Endothelial cell of umbilical vein (primary cell): ENCODE data around the gene MS4A4A. TPM values are rescaled to one million over a fixed set of nuclear protein-coding genes. Genes with fewer than 3 reads are reported as not detected.

Experiments
- Bru-seq: library from RNA; stranded (reverse); fragments of 400-500 nt; gene quantifications from one replicate; lab custom pipeline; 2021; lab: Mats Ljungman, UMichigan
- BruChase-seq, 2 experiments: library from RNA; stranded (reverse); fragments of 400-500 nt; gene quantifications; one replicate each; lab custom pipeline; 2021; lab: Mats Ljungman, UMichigan
- BruUV-seq: library from RNA; stranded (reverse); fragments of 400-500 nt; replicated peaks from 2 replicates; lab custom pipeline; 2021; lab: Mats Ljungman, UMichigan
- CTCF ChIA-PET: fragments of 300-600, 350-600 bp; sonication (Branson Sonifier 250); formaldehyde crosslinking; loops from one replicate; lab custom pipeline; 2021; ENCODE audit warnings: antibody characterized with exemption, inconsistent platforms; lab: Charles Lee
- POLR2A ChIA-PET: fragments of 300-600, 350-600 bp; sonication (Branson Sonifier 250); formaldehyde crosslinking; loops from one replicate; lab custom pipeline; 2021; ENCODE audit warnings: antibody characterized with exemption, inconsistent platforms; lab: Charles Lee
- DNase-seq: peaks from one replicate; pipeline ENCODE4 v3.0.0-alpha.2; 2011; ENCODE audit warnings: low read depth, low spot score
- FAIRE-seq: peaks from 2 replicates; lab custom pipeline; 2011; peaks lifted over from hg19 to GRCh38; lab: Jason Lieb, UNC
- H2AFZ ChIP-seq: 2 replicates; pipeline ENCODE4 v1.6.0; 2012; ENCODE audit warnings: low read depth, low read length, control low read depth, inconsistent platforms
- H3K27ac ChIP-seq: 2 replicates; pipeline ENCODE4 v1.5.1; 2011; ENCODE audit warnings: low read depth, mild to moderate bottlenecking, control low read depth, low read length, moderate library complexity; ENCODE audit not compliant: insufficient read depth
- H3K27me3 ChIP-seq, 2 experiments: 2 replicates each; pipeline versions ENCODE4 v1.6.0 to v1.6.1; 2011; ENCODE audit warnings: low read length in 2 of 2, mixed read lengths in 1 of 2; ENCODE audit not compliant: control insufficient read depth in 2 of 2, insufficient read depth in 2 of 2
- H3K36me3 ChIP-seq, 2 experiments: 2 replicates in 1 of 2; 3 replicates in 1 of 2; pipeline ENCODE4 v1.5.1; 2011; ENCODE audit warnings: low read length in 2 of 2, mild to moderate bottlenecking in 1 of 2, moderate library complexity in 1 of 2; ENCODE audit not compliant: control insufficient read depth in 2 of 2, insufficient read depth in 2 of 2; ENCODE audit errors: extremely low read depth in 1 of 2
- H3K4me1 ChIP-seq: 3 replicates; pipeline ENCODE4 v1.5.1; 2011; ENCODE audit warnings: mild to moderate bottlenecking, low read length; ENCODE audit not compliant: control insufficient read depth, insufficient read depth; ENCODE audit errors: extremely low read depth
- H3K4me2 ChIP-seq: 2 replicates; pipeline ENCODE4 v1.6.1; 2011; ENCODE audit warnings: low read length, control low read depth, mixed read lengths; ENCODE audit not compliant: insufficient read depth
- H3K4me3 ChIP-seq, 3 experiments: fragments of 200-600 bp in 1 of 3; sonication (generic), shearing (Covaris generic) in 1 of 3; replicated peaks in 1 of 3; 2 replicates each; pipeline ENCODE4 v1.5.1; 2011 to 2016; ENCODE audit warnings: control low read depth in 3 of 3, low read length in 3 of 3, mild to moderate bottlenecking in 2 of 3, inconsistent platforms in 1 of 3, low read depth in 1 of 3, moderate library complexity in 1 of 3; ENCODE audit not compliant: insufficient read depth in 1 of 3
- H3K79me2 ChIP-seq: 2 replicates; pipeline ENCODE4 v1.6.0; 2012; ENCODE audit warnings: low read length, inconsistent platforms; ENCODE audit not compliant: control insufficient read depth, insufficient read depth
- H3K9ac ChIP-seq: replicated peaks from 2 replicates; pipeline ENCODE3; 2011; ENCODE audit warnings: low read length, control low read depth; ENCODE audit not compliant: insufficient read depth; ENCODE audit errors: extremely low read depth
- H3K9me1 ChIP-seq: replicated peaks from 3 replicates; pipeline ENCODE4 v1.6.0; 2011; ENCODE audit warnings: mild to moderate bottlenecking, low read length; ENCODE audit not compliant: control insufficient read depth, insufficient read depth; ENCODE audit errors: extremely low read depth
- H3K9me3 ChIP-seq: replicated peaks from 2 replicates; pipeline ENCODE4 v1.5.1; 2012; ENCODE audit warnings: low read length, inconsistent platforms; ENCODE audit not compliant: control insufficient read depth, insufficient read depth
- H4K20me1 ChIP-seq: replicated peaks from 2 replicates; pipeline ENCODE3; 2011; ENCODE audit warnings: mild to moderate bottlenecking, low read length; ENCODE audit not compliant: control insufficient read depth, insufficient read depth; ENCODE audit errors: extremely low read depth
- EZH2 ChIP-seq: IDR thresholded peaks from 2 replicates; pipeline ENCODE4 v1.6.1; 2012; ENCODE audit warnings: borderline replicate concordance, low read depth, mild to moderate bottlenecking, moderate library complexity, low read length, inconsistent platforms; ENCODE audit not compliant: severe bottlenecking
- FOS ChIP-seq: IDR thresholded peaks from 2 replicates; pipeline ENCODE4 v1.6.1; 2011; ENCODE audit warnings: mild to moderate bottlenecking, low read length, moderate library complexity, borderline replicate concordance; ENCODE audit not compliant: insufficient read depth
- GATA2 ChIP-seq: IDR thresholded peaks from 2 replicates; pipeline ENCODE4 v1.7.0; 2011; ENCODE audit warnings: low read depth, mild to moderate bottlenecking, moderate library complexity, mixed read lengths, low read length; ENCODE audit not compliant: insufficient read length, insufficient read depth
- JUN ChIP-seq: IDR thresholded peaks from 2 replicates; pipeline ENCODE4 v1.6.1; 2011; ENCODE audit warnings: borderline replicate concordance, low read depth; ENCODE audit not compliant: insufficient read length, insufficient read depth
- MAX ChIP-seq: IDR thresholded peaks from 2 replicates; pipeline ENCODE4 v1.6.1; 2011; ENCODE audit not compliant: insufficient read depth, insufficient read length
- MYC ChIP-seq: IDR thresholded peaks from one replicate; pipeline ENCODE4 v1.6.1; 2011; ENCODE audit warnings: mild to moderate bottlenecking, low read depth, low read length
- POLR2A ChIP-seq: IDR thresholded peaks from 2 replicates; pipeline ENCODE4 v1.6.1; 2012; ENCODE audit warnings: low read depth, mild to moderate bottlenecking, control low read depth, low read length
- POLR2AphosphoS5 ChIP-seq: IDR thresholded peaks from 2 replicates; pipeline ENCODE4 v1.6.1; 2012; ENCODE audit warnings: low read depth, mild to moderate bottlenecking, control low read depth, low read length, moderate library complexity; ENCODE audit not compliant: insufficient read depth
- dilution Hi-C: fragments of 300-500 bp; cut with MboI; formaldehyde crosslinking; loops from one replicate; pipeline ENCODE4 v1.15.0; 2019; ENCODE audit warnings: low sequenced_read_pairs; ENCODE audit not compliant: extremely low pct_ligation_motif_present
- intact Hi-C: fragments of 100-400 bp; cut with micrococcal nuclease; formaldehyde crosslinking; loops from one replicate; pipeline ENCODE4 v1.10.0; 2022
- long read RNA-seq: library from polyadenylated mRNA; stranded (forward); transcript quantifications from one replicate; pipeline ENCODE4 v2.0.0, GENCODE V29; 2021
- polyA minus RNA-seq, 3 experiments: library from RNA; depleted of rRNA, polyadenylated mRNA; stranded (reverse); fragments of >200 nt; gene quantifications; 1 replicate in 1 of 3; 2 replicates in 2 of 3; pipeline ENCODE4 v1.2.3, GENCODE V29; 2011
- polyA plus RNA-seq, 4 experiments: library from polyadenylated mRNA; depleted of rRNA in 3 of 4; stranded (reverse) in 3 of 4; unstranded in 1 of 4; fragments of >200 nt; gene quantifications; 2 replicates each; pipeline versions ENCODE4 v1.2.1 to v1.2.3, GENCODE V29; 2011 to 2012; ENCODE audit warnings: missing spikeins in 1 of 4
- total RNA-seq: library from RNA; stranded (reverse); gene quantifications from 2 replicates; pipeline ENCODE4 v1.2.3, GENCODE V29; 2021
- TF ChIP-seq, protein P1 (sequence below), 2 donors: IDR thresholded peaks; 1 replicate in 1 of 2; 2 replicates in 1 of 2; pipeline ENCODE4 v1.5.1; 2011; ENCODE audit warnings: low read length in 2 of 2, mild to moderate bottlenecking in 2 of 2, moderate library complexity in 2 of 2, control low read depth in 1 of 2, inconsistent platforms in 1 of 2, low read depth in 1 of 2; ENCODE audit not compliant: insufficient read depth in 1 of 2; ENCODE audit errors: extremely low read depth in 1 of 2

The MS4A4A gene
- total RNA-seq (not detected in 2 replicates), polyA plus RNA-seq (0.13 and 0.19 TPM in 2 replicates), polyA minus RNA-seq (1.8 and 2.4 TPM in 2 replicates), Bru-seq, nascent RNA (percentile 8 among the genes with signal in this experiment), BruChase-seq, experiment 1, labeled RNA remaining after a 6-hour chase (not detected), BruChase-seq, experiment 2, labeled RNA remaining after a 2-hour chase (percentile 7 among the genes with signal in this experiment)
- 0.13 and 0.16 TPM in 2 replicates for polyA plus RNA-seq (2011; cell fraction: cytosol; rRNA removed)
- 0.37 TPM in 1 of 2 replicates, not detected in the other for polyA plus RNA-seq (2011; cell fraction: nucleus; rRNA removed)
- 0.20 TPM in 1 of 2 replicates, not detected in the other for polyA plus RNA-seq (2012)
- not detected for polyA minus RNA-seq (2011; cell fraction: cytosol; rRNA and poly(A)+ RNA removed)
- polyA minus RNA-seq (2011; cell fraction: nucleus; rRNA and poly(A)+ RNA removed): 0.53 TPM in 1 of 2 replicates, not detected in the other
- long read RNA-seq: 0 reads

DNA sequence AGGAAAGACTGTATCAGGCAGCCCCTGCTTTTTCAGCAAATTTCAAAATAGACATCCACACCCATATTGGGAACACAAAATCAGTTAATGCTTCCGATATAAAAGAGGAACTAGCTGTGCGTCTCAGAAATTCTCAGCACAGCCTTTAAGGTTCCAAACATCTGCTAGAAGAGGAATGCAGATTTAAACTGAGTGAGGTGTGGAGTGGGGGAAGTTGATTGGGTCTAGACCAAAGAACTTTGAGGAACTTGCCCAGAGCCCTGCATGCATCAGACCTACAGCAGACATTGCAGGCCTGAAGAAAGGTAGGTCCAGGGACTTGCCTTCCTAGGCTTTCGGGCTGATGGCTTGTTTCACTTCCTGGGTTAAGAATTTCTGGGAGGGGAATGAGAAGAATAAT lies at the start of gene MS4A4A:
Gene MS4A4A, plus strand, starts transcription at position 255 of the 400 bp plus-strand sequence. Its CDS starts 10 bp downstream, at position 265.
- POLR2A ChIA-PET: no interaction called here

More for the DNA sequence above, at the start of gene MS4A4A:
- Histone ChIP-seq H3K4me2 (no peak within 1 kb of the TSS), H3K27me3 (no peaks in the 10 kb centered on the region), H3K4me1 (peaks cover 10% of the 10 kb centered on the region), H3K9me3 (no peaks in the 10 kb centered on the region), H3K36me3 (no peaks in the 10 kb centered on the region), H2AFZ (no peak within 1 kb of the TSS), H4K20me1 (no peaks in the 10 kb centered on the region), H3K9ac (no peak within 1 kb of the TSS), H3K4me3 (no peak within 1 kb of the TSS), H3K9me1 (no peaks in the 10 kb centered on the region), H3K79me2 (no peaks in the 10 kb centered on the region), H3K27ac (no peak within 1 kb of the TSS)
- no peak for FAIRE-seq
- no TSS peak for BruUV-seq
- DNase-seq: no peak
- dilution Hi-C loops: no loop called here
- CTCF ChIA-PET: interaction anchor here (1.0 to 1.4 kb wide), 2 partner anchors 17 to 54 kb away, joined by 3 to 5 read pairs; no protein-coding TSS in a partner anchor
- intact Hi-C loops: no loop called here
- TF ChIP-seq, protein P1, sequence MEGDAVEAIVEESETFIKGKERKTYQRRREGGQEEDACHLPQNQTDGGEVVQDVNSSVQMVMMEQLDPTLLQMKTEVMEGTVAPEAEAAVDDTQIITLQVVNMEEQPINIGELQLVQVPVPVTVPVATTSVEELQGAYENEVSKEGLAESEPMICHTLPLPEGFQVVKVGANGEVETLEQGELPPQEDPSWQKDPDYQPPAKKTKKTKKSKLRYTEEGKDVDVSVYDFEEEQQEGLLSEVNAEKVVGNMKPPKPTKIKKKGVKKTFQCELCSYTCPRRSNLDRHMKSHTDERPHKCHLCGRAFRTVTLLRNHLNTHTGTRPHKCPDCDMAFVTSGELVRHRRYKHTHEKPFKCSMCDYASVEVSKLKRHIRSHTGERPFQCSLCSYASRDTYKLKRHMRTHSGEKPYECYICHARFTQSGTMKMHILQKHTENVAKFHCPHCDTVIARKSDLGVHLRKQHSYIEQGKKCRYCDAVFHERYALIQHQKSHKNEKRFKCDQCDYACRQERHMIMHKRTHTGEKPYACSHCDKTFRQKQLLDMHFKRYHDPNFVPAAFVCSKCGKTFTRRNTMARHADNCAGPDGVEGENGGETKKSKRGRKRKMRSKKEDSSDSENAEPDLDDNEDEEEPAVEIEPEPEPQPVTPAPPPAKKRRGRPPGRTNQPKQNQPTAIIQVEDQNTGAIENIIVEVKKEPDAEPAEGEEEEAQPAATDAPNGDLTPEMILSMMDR (IDR thresholded peaks at IDR 0.05; ENCODE audit: extremely low read depth in 1 of 2, insufficient read depth in 1 of 2, low read depth in 1 of 2, low read length in 2 of 2): no peak
- TF ChIP-seq MYC (no peak), FOS (no peak), EZH2 (no peak), GATA2 (no peak), JUN (no peak), POLR2A (no peak), MAX (no peak), POLR2AphosphoS5 (no peak)
